T-helper 9 cell (primary cell): ENCODE data around the gene HMCN1.
"Not testable (repeated sequence)": the region's sequence is repeated elsewhere in the genome, so short reads cannot be mapped to it uniquely, and the experiment has no call there.

Experiments used
- DNase-seq: peaks from one replicate; pipeline ENCODE4 v3.0.0-alpha.2; 2020

The HMCN1 gene

DNA sequence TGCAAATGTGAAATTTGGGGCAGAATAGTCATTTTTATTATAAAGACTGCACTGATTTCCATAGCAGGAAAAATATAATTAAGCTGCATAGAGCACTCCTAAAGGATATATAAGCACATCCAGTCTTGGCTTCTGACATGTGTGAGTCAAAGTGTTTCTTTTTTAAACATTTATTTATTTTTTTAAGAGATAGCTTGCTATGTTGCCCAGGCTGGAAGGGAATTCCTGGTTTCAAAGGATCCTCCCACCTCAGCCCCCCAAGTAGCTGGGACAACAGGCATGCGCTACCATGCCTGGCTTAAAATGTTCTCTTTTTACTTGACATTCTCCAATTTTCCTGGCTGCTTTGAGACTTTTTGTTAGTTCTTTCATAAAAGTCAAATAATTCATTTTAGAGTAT is 126.1 kb downstream of the HMCN1 start:
- DNase-seq = no peak

- DNase-seq = no peak
These were observed 126.7 kb downstream of the HMCN1 start for GRCh38 chr1:185860859-185861258.

- no peak for DNase-seq
These were observed 127.4 kb downstream of the HMCN1 start for GRCh38 chr1:185861630-185862029.

DNA sequence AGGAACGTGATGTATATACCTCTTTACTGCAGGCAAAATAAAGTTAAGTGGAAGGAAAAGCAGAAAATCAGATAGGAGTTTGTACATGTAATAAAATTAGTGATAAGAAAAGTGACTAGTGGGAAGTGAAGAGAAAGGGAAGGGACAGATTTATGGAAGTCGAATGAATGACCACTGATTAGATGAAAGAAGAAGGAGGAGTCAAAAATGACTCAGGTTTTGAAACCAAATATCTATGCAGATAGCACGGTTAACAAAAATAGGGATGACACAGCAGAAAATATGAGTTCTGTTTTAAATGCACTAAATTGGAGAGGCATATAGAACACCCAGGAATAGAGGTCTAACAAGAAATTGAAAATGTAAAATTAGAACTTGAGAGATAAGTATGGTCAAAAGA is 128.0 kb downstream of the HMCN1 start:
- DNase-seq = no peak

- no peak for DNase-seq
These were observed 130.1 kb downstream of the HMCN1 start for GRCh38 chr1:185864331-185864730.

- DNase-seq = no peak
These were observed 130.8 kb downstream of the HMCN1 start for GRCh38 chr1:185864889-185865517.

DNA sequence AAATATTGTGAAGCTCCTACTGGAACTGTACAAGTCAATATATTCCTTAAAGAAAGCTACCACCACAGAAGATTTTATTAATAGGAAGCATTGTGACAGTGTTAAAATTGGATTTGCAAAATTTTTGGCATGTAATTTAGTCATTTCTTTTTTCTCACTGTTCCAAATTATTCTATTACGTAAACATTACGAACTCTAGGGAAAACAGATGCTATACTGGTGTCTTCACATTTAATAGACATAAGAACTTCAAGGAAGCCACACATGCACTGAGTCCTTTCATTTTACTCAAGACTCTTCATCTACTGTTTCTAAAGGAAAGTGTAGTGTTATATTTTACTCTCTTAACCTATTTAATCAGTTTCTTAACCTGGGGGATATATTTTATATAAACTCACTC is 135.4 kb downstream of the HMCN1 start:
- DNase-seq = no peak

DNA sequence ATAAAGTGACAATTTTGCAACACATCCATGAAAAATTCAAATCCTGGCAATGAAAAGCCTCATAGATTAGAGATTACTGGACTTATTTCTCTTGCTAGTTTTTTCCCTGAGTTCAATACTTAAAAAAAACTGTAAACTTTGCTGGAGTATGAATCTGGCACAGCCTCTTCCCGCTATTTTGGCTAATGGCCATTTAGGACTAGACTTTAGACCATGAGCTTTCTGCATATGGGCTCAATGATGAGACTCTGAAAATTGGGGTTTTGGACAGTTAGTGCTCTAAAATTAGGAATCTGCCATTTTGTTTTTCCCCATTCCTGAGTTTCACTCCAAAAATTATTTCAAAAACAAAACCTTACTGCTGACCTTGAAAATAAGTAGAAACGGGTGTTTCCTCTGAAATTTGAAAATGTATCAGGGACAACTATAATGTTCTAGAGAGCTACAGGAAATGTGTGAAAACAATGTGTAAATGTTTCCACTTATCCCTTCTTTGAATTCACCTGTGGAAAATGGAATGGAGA is 137.5 kb downstream of the HMCN1 start:
- no peak for DNase-seq

GRCh38 chr1:185874246-185874645 is 140.1 kb downstream of the HMCN1 start:
- DNase-seq = no peak

DNA sequence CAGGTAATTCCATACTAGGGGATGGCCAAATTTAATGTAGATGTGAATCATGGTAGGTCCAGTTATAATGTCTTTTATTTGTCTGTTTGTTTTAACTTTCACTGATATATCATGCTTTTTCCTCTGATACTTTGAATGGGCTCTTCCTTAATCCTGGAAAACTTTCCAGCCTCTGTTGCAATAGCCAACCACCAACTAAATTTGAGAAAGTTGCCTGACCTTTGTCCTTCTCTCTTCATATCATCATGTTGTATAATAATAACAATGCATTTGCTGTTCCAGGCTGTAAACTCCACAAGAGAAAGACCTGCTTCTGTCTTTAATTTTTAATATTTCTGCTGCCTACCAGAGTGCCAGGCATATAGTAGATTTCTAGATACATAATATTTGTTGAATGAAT is 146.1 kb downstream of the HMCN1 start:
- no peak for DNase-seq

DNA sequence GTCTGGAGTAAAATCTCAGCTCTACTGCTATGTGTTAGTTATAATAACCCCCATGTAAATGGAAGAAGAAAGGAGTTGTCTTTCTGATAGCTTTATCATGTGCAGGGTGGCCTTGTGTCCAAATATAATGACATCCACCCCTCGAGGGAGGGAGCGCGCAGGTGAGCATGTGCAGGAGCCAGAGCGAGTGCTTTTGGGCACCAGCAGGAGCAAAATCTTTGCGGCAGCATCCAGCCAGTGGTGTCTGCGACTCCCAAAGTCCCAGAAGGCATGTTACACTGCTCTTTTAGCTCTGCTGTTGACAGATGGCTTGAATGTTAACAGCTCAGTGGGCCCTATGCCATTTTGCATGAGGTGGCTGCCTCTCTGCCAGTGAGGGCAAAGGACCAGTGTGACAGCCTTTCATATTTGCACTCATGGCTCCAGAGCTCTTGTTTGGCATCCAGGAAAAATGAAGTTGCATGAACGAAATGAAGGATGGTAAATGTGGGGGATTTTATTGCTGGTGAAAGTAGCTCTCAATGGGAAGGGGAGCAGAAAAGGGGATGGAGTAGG is 146.7 kb downstream of the HMCN1 start:
- DNase-seq = no peak

GRCh38 chr1:185886046-185886445 is 151.9 kb downstream of the HMCN1 start:
- DNase-seq = no peak

GRCh38 chr1:185886671-185887070 is 152.5 kb downstream of the HMCN1 start:
- no peak for DNase-seq

DNA sequence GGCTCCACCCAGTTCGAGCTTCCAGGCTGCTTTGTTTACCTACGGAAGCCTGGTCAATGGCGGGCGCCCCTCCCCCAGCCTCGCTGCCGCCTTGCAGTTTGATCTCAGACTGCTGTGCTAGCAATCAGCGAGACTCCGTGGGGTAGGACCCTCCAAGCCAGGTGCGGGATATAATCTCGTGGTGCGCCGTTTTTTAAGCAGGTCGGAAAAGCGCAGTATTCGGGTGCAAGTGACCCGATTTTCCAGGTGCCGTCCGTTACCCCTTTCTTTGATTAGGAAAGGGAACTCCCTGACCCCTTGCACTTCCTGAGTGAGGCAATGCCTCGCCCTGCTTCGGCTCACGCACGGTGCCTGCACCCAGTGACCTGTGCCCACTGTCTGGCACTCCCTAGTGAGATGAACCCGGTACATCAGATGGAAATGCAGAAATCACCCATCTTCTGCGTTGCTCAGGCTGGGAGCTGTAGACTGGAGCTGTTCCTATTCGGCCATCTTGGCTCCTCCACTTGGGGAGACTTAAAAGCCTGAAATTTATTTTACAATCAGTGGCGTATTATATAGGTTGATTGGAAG is 158.7 kb downstream of the HMCN1 start:
- not testable (repeated sequence) for DNase-seq

DNA sequence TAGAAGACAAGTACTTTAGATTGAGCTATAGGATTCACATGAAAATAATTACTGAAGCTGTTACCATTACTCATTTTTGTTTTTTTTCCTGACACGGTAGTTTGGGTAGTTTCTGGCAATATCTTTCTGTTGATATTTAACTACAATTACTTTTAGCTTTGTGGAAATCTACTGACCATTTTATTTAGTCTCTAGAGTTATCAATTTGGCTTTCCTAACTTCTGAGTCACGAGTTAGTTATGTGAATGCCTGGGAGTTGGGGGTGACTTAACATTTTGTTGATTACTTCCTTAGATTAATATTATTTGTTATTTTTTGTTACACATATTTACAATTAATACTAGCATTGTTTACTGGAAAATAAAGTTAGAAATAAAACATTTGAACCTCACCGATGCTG is 160.6 kb downstream of the HMCN1 start:
- no peak for DNase-seq

DNA sequence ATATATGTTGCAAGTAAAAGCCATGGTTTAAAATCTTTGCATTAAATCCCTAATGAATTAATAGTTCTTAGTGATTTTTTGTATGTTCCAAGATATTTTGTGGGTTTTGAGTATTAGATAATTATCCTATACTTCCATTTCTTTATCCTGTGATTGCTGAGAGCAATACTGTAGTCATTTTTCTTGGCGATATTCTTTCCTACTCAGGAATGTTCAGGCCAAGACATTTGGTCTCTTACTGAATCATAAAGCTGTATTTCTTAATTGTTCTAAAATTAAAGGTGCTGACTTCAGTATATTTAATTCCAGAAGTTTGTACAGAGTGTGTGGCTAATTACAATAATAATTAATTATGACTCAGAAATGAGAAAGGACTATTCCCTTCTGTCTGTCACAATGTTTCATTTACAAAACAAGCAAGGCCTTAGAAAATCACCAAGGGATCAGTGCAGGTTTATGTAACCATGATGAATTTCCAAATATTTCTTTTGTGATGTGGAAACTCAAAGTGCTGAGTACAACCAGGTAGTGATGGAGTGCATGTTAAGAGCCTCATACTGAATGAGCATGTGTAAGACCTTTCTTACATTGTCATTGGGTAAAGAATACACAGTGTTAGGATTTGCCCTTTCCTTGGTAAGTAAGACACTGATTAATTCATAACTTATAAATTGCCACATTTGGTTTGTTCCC is 161.2 kb downstream of the HMCN1 start:
- DNase-seq = no peak

GRCh38 chr1:185896863-185897262 is 162.7 kb downstream of the HMCN1 start:
- no peak for DNase-seq

DNA sequence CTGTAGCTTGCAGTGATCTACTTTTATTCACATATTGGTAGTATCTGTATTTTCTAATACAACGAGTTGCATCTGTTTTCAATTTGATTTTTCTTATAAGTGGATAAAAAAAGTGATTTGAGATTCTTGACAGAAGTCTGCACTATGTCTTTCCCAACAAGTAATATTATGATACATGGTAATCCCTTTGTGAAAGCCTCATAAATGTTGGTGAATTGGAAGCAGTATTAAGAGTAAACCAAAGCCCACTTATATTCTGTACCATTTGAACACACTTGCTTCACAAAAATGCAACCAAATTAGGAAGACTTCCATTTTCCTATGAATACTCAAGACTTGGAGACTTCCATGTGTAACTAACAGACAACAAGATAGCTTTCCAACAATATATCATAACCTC is 172.0 kb downstream of the HMCN1 start:
- DNase-seq = no peak

- DNase-seq = no peak
These were observed 173.1 kb downstream of the HMCN1 start for GRCh38 chr1:185907246-185907645.

GRCh38 chr1:185911978-185912377 is 177.8 kb downstream of the HMCN1 start:
- no peak for DNase-seq

GRCh38 chr1:185912504-185912903 is 178.3 kb downstream of the HMCN1 start:
- no peak for DNase-seq

DNA sequence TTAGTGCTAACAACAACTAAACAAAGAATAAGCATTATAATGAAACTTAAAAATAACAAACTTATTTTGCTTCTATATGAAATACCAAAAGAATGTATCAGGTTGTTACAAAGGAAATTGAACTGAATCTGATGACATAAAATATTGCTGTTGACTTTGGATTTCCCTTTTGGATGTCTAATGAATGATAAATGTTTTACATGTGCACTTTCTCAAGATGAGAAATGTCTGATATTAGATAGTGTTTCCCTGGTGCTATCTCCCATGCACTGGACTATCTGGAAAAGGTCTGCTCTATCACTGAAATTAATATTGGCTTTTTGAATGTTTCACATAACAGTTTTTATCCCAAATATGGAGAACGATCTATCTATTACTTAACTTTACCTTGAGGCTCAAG is 179.9 kb downstream of the HMCN1 start:
- no peak for DNase-seq

GRCh38 chr1:185916861-185917260 is 182.7 kb downstream of the HMCN1 start:
- DNase-seq = no peak

GRCh38 chr1:185917646-185918045 is 183.5 kb downstream of the HMCN1 start:
- no peak for DNase-seq
